HepG2 (cell line): Measurements from ENCODE around the gene C19orf85. TPM values are rescaled to one million over a fixed set of nuclear protein-coding genes. Genes with fewer than 3 reads are reported as not detected.

Experiments used
- LBX2 ChIP-seq: sonication (generic); formaldehyde crosslinking; IDR thresholded peaks from 2 replicates; pipeline ENCODE4 v1.5.0; 2020; ENCODE audit warnings: missing genetic modification reagents, mild to moderate bottlenecking, borderline replicate concordance
- ONECUT2 ChIP-seq: sonication (generic); formaldehyde crosslinking; IDR thresholded peaks from 2 replicates; pipeline ENCODE4 v1.4.0; 2020; ENCODE audit warnings: missing genetic modification reagents
- PATZ1 ChIP-seq: sonication (generic); formaldehyde crosslinking; IDR thresholded peaks from 2 replicates; pipeline ENCODE4 v1.4.0; 2020; ENCODE audit warnings: missing genetic modification reagents
- TFDP2 ChIP-seq: sonication (generic); formaldehyde crosslinking; IDR thresholded peaks from 2 replicates; pipeline ENCODE4 v1.4.0; 2020; ENCODE audit warnings: missing genetic modification reagents
- ZNF292 ChIP-seq: sonication (generic); formaldehyde crosslinking; IDR thresholded peaks from 2 replicates; pipeline ENCODE4 v1.8.1; 2022; ENCODE audit warnings: mild to moderate bottlenecking, low read depth, missing genetic modification reagents, borderline replicate concordance
- ZNF687 ChIP-seq: sonication (generic); formaldehyde crosslinking; IDR thresholded peaks from 2 replicates; pipeline ENCODE4 v1.5.1; 2020; ENCODE audit warnings: mild to moderate bottlenecking, missing genetic modification reagents, moderate library complexity
- polyA plus RNA-seq, 8 experiments: library from polyadenylated mRNA; depleted of rRNA in 3 of 8; stranded (reverse) in 7 of 8; unstranded in 1 of 8; fragments of >200 nt; fragmentation: Illumina TruSeq in 4 of 8; extraction: Trizol in 4 of 8; gene quantifications; 2 replicates each; pipeline versions ENCODE4 v1.2.1 to v1.2.3, GENCODE V29; 2011 to 2016; ENCODE audit warnings: low read depth in 4 of 8, missing spikeins in 1 of 8, mixed read lengths in 1 of 8; ENCODE audit not compliant: insufficient read depth in 1 of 8
- total RNA-seq, 5 experiments: library from RNA; depleted of rRNA; stranded (reverse); fragments of >200 nt; fragmentation: Illumina TruSeq; extraction: Trizol; gene quantifications; 2 replicates each; pipeline ENCODE4 v1.2.3, GENCODE V29; 2016; ENCODE audit warnings: low read depth in 1 of 5
- TF ChIP-seq, protein P1 (sequence below): sonication (generic); formaldehyde crosslinking; IDR thresholded peaks from 2 replicates; pipeline ENCODE4 v1.5.0; 2020; ENCODE audit warnings: missing genetic modification reagents
- TF ChIP-seq, protein P2 (sequence below): sonication (generic); formaldehyde crosslinking; IDR thresholded peaks from 2 replicates; pipeline ENCODE4 v1.8.0; 2022; ENCODE audit warnings: mild to moderate bottlenecking, missing genetic modification reagents

The C19orf85 gene
- total and polyA plus RNA-seq, 2 of the 13 experiments (the other 11 are each of a cell fraction or from before 2014, with no cell fraction given): not detected

- TF ChIP-seq PATZ1 (CRISPR knock-in tag) (0 out of 2 replicates have a peak, but pooled peaks have one; percentile 24), TFDP2 (CRISPR knock-in tag) (no peak), ZNF292 (CRISPR knock-in tag) (0 out of 2 replicates have a peak, but pooled peaks have one; percentile 49), ONECUT2 (CRISPR knock-in tag) (no peak), LBX2 (CRISPR knock-in tag) (no peak), ZNF687 (peak; percentile 40)
- TF ChIP-seq, protein P1, sequence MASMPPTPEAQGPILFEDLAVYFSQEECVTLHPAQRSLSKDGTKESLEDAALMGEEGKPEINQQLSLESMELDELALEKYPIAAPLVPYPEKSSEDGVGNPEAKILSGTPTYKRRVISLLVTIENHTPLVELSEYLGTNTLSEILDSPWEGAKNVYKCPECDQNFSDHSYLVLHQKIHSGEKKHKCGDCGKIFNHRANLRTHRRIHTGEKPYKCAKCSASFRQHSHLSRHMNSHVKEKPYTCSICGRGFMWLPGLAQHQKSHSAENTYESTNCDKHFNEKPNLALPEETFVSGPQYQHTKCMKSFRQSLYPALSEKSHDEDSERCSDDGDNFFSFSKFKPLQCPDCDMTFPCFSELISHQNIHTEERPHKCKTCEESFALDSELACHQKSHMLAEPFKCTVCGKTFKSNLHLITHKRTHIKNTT (CRISPR knock-in tag): no peak
- TF ChIP-seq, protein P2, sequence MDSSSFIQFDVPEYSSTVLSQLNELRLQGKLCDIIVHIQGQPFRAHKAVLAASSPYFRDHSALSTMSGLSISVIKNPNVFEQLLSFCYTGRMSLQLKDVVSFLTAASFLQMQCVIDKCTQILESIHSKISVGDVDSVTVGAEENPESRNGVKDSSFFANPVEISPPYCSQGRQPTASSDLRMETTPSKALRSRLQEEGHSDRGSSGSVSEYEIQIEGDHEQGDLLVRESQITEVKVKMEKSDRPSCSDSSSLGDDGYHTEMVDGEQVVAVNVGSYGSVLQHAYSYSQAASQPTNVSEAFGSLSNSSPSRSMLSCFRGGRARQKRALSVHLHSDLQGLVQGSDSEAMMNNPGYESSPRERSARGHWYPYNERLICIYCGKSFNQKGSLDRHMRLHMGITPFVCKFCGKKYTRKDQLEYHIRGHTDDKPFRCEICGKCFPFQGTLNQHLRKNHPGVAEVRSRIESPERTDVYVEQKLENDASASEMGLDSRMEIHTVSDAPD (CRISPR knock-in tag): no peak
These were observed 1.1 kb upstream of the C19orf85 start (continued) for GRCh38 chr19:55465460-55466240.
